Activated T-helper 2 cell treated with anti-CD3 and anti-CD28 coated beads, Interferon-gamma antibody, Interleukin-2, Interleukin-4, amounts not matched to agents 10 μg/mL and 5 μg/mL and 100 μg/mL, durations not matched to agents 14 hours and 24 hours and 36 hours (primary cell): ENCODE measurements around the gene SND1. TPM values are rescaled to one million over a fixed set of nuclear protein-coding genes. Genes with fewer than 3 reads are reported as not detected.

Source experiments
- DNase-seq: peaks from one replicate; pipeline ENCODE4 v3.0.0; 2021; ENCODE audit warnings: low spot score
- H3K27ac Mint-ChIP-seq: one replicate; pipeline ENCODE4 v1.8.0; 2021; ENCODE audit warnings: mixed read lengths
- H3K27me3 Mint-ChIP-seq: one replicate; pipeline ENCODE4 v1.8.0; 2021; ENCODE audit warnings: low read depth, mixed read lengths
- H3K36me3 Mint-ChIP-seq: one replicate; pipeline ENCODE4 v1.8.0; 2021; ENCODE audit warnings: low read depth, mixed read lengths
- H3K4me1 Mint-ChIP-seq: one replicate; pipeline ENCODE4 v1.8.0; 2021; ENCODE audit warnings: low read depth, mixed read lengths
- H3K4me3 Mint-ChIP-seq: one replicate; pipeline ENCODE4 v1.8.0; 2021; ENCODE audit warnings: low read depth, mild to moderate bottlenecking, moderate library complexity, mixed read lengths
- H3K9me3 Mint-ChIP-seq: one replicate; pipeline ENCODE4 v1.8.0; 2021; ENCODE audit warnings: mixed read lengths
- intact Hi-C: fragments of 100-400 bp; cut with micrococcal nuclease; formaldehyde crosslinking; loops from one replicate; pipeline ENCODE4 v1.15.1; 2023
- total RNA-seq: library from RNA; stranded (reverse); gene quantifications from 2 replicates; pipeline ENCODE4 v1.2.3, GENCODE V29; 2022

Gene SND1
- total RNA-seq, 1 donor from 2014 or later: 311 TPM

- Mint-ChIP-seq H3K4me3 (no peak overlapping the region), H3K9me3 (no peaks in the 10 kb centered on the region), H3K27ac (no peak overlapping the region), H3K27me3 (peaks cover 23% of the 10 kb centered on the region), H3K4me1 (peaks cover 5% of the 10 kb centered on the region), H3K36me3 (no peaks in the 10 kb centered on the region)
- intact Hi-C loops: no loop called here
- no peak for DNase-seq
These were observed 471.5 kb downstream of the SND1 start for GRCh38 chr7:128123291-128124037.

GRCh38 chr7:128124786-128125185, 472.8 kb downstream of the SND1 start:
- peaks cover 5% of the 10 kb centered on the region for H3K4me1 Mint-ChIP-seq
- no peaks in the 10 kb centered on the region for H3K36me3 Mint-ChIP-seq
- H3K27ac Mint-ChIP-seq: no peak overlapping the region
- H3K9me3 Mint-ChIP-seq: no peaks in the 10 kb centered on the region
- peaks cover 23% of the 10 kb centered on the region for H3K27me3 Mint-ChIP-seq
- intact Hi-C loops: no loop called here
- H3K4me3 Mint-ChIP-seq: no peak overlapping the region
- no peak for DNase-seq

GRCh38 chr7:128125816-128126215, 473.8 kb downstream of the SND1 start:
- intact Hi-C loops: no loop called here
- H3K27ac Mint-ChIP-seq: no peak overlapping the region
- no peaks in the 10 kb centered on the region for H3K36me3 Mint-ChIP-seq
- DNase-seq: no peak
- no peak overlapping the region for H3K4me3 Mint-ChIP-seq
- no peaks in the 10 kb centered on the region for H3K9me3 Mint-ChIP-seq
- H3K4me1 Mint-ChIP-seq: peaks cover 5% of the 10 kb centered on the region
- peaks cover 17% of the 10 kb centered on the region for H3K27me3 Mint-ChIP-seq

GRCh38 chr7:128128401-128128800, 476.4 kb downstream of the SND1 start:
- Mint-ChIP-seq H3K4me3 (no peak overlapping the region), H3K36me3 (no peaks in the 10 kb centered on the region), H3K27ac (no peak overlapping the region), H3K9me3 (no peaks in the 10 kb centered on the region), H3K27me3 (peaks cover 13% of the 10 kb centered on the region), H3K4me1 (peaks cover 5% of the 10 kb centered on the region)
- no peak for DNase-seq
- intact Hi-C loops: no loop called here

GRCh38 chr7:128129224-128129864, 477.4 kb downstream of the SND1 start:
- intact Hi-C loops: no loop called here

GRCh38 chr7:128131115-128131514, 479.1 kb downstream of the SND1 start:
- H3K27ac Mint-ChIP-seq: no peak overlapping the region
- intact Hi-C loops: no loop called here
- H3K4me3 Mint-ChIP-seq: no peak overlapping the region
- H3K36me3 Mint-ChIP-seq: no peaks in the 10 kb centered on the region
- H3K9me3 Mint-ChIP-seq: no peaks in the 10 kb centered on the region
- H3K27me3 Mint-ChIP-seq: peaks cover 30% of the 10 kb centered on the region
- DNase-seq: no peak
- H3K4me1 Mint-ChIP-seq: peaks cover 7% of the 10 kb centered on the region

More at GRCh38 chr7:128129224-128129864, 477.4 kb downstream of the SND1 start:
- Mint-ChIP-seq H3K36me3 (no peaks in the 10 kb centered on the region), H3K4me1 (peaks cover 5% of the 10 kb centered on the region), H3K27me3 (peaks cover 21% of the 10 kb centered on the region), H3K9me3 (no peaks in the 10 kb centered on the region), H3K27ac (no peak overlapping the region), H3K4me3 (no peak overlapping the region)
- DNase-seq: no peak

GRCh38 chr7:128131731-128132130, 479.7 kb downstream of the SND1 start:
- Mint-ChIP-seq H3K9me3 (no peaks in the 10 kb centered on the region), H3K4me1 (peaks cover 7% of the 10 kb centered on the region), H3K36me3 (no peaks in the 10 kb centered on the region), H3K4me3 (no peak overlapping the region), H3K27ac (no peak overlapping the region), H3K27me3 (peaks cover 29% of the 10 kb centered on the region)
- DNase-seq: no peak
- intact Hi-C loops: no loop called here

GRCh38 chr7:128132426-128133069, 480.6 kb downstream of the SND1 start:
- Mint-ChIP-seq H3K4me3 (no peak overlapping the region), H3K27ac (no peak overlapping the region), H3K9me3 (no peaks in the 10 kb centered on the region), H3K27me3 (peaks cover 32% of the 10 kb centered on the region), H3K36me3 (no peaks in the 10 kb centered on the region), H3K4me1 (peaks cover 7% of the 10 kb centered on the region)
- intact Hi-C loops: no loop called here
- no peak for DNase-seq

GRCh38 chr7:128135159-128135514, 483.1 kb downstream of the SND1 start:
- H3K27me3 Mint-ChIP-seq: peaks cover 51% of the 10 kb centered on the region

GRCh38 chr7:128135515-128136214, 483.7 kb downstream of the SND1 start:
- no peaks in the 10 kb centered on the region for H3K36me3 Mint-ChIP-seq
- intact Hi-C loops: loop anchor here (1.0 to 5.0 kb wide), 3 partner anchors 33 to 427 kb away; no protein-coding TSS in a partner anchor
- peaks cover 55% of the 10 kb centered on the region for H3K27me3 Mint-ChIP-seq
- DNase-seq: peak; percentile 51
- peaks cover 7% of the 10 kb centered on the region for H3K4me1 Mint-ChIP-seq
- H3K27ac Mint-ChIP-seq: peak overlapping the region; percentile 14
- H3K9me3 Mint-ChIP-seq: no peaks in the 10 kb centered on the region
- H3K4me3 Mint-ChIP-seq: peak overlapping the region; percentile 68

More at GRCh38 chr7:128135159-128135514, 483.1 kb downstream of the SND1 start:
- Mint-ChIP-seq H3K4me3 (peak overlapping the region; percentile 53), H3K9me3 (no peaks in the 10 kb centered on the region), H3K36me3 (no peaks in the 10 kb centered on the region), H3K27ac (no peak overlapping the region), H3K4me1 (peaks cover 7% of the 10 kb centered on the region)
- no peak for DNase-seq
- intact Hi-C loops: loop anchor here (5.0 kb wide), 1 partner anchor 33 kb away; no protein-coding TSS in a partner anchor

GRCh38 chr7:128136215-128136597, 484.2 kb downstream of the SND1 start:
- Mint-ChIP-seq H3K27me3 (peaks cover 57% of the 10 kb centered on the region), H3K27ac (peak overlapping the region; percentile 14)

GRCh38 chr7:128137181-128137580, 485.2 kb downstream of the SND1 start:
- H3K4me3 Mint-ChIP-seq: no peak overlapping the region
- H3K27me3 Mint-ChIP-seq: peaks cover 63% of the 10 kb centered on the region
- no peak for DNase-seq
- no peak overlapping the region for H3K27ac Mint-ChIP-seq
- H3K36me3 Mint-ChIP-seq: no peaks in the 10 kb centered on the region
- intact Hi-C loops: loop anchor here (5.0 kb wide), 1 partner anchor 35 kb away; no protein-coding TSS in a partner anchor
- H3K4me1 Mint-ChIP-seq: peaks cover 7% of the 10 kb centered on the region
- H3K9me3 Mint-ChIP-seq: no peaks in the 10 kb centered on the region

More at GRCh38 chr7:128136215-128136597, 484.2 kb downstream of the SND1 start:
- Mint-ChIP-seq H3K4me3 (peak overlapping the region; percentile 68), H3K9me3 (no peaks in the 10 kb centered on the region), H3K36me3 (no peaks in the 10 kb centered on the region), H3K4me1 (peaks cover 7% of the 10 kb centered on the region)
- intact Hi-C loops: loop anchor here (1.0 to 5.0 kb wide), 3 partner anchors 34 to 428 kb away; no protein-coding TSS in a partner anchor
- no peak for DNase-seq
